ENCODE measurements around the gene EMP3. TPM values are rescaled to one million over a fixed set of nuclear protein-coding genes. Genes with fewer than 3 reads are reported as not detected.
"Not testable (repeated sequence)": the region's sequence is repeated elsewhere in the genome, so short reads cannot be mapped to it uniquely, and the experiment has no call there.

Gene EMP3
- total RNA-seq, 2 experiments from 2014 or later: 227 to 244 TPM

- ChIA-PET POLR2A (interaction anchor here (0.6 to 1.9 kb wide), 6 partner anchors 27 to 255 kb away, joined by 3 to 15 read pairs (median 8); partner anchors contain the start of genes KDELR1, RPL18 and SPHK2), CTCF (interaction anchor here (0.9 to 3.1 kb wide), 7 partner anchors 10 to 50 kb away, joined by 3 to 15 read pairs (median 5); partner anchors contain the start of gene KDELR1)
Measured at GRCh38 chr19:48363810-48364597, 38.7 kb downstream of the EMP3 start, which contains the start of the genes SYNGR4 and TMEM143. SYNGR4 (plus strand) TSS chr19:48364367; CDS start chr19:48365843, 1,476 bp downstream. TMEM143 (minus strand) TSS chr19:48363940; CDS start chr19:48363920, 20 bp downstream.

- POLR2A ChIA-PET: interaction anchor here (1.0 to 1.9 kb wide), 4 partner anchors 27 to 254 kb away, joined by 3 to 15 read pairs (median 4); partner anchors contain the start of genes KDELR1, RPL18 and SPHK2
- CTCF ChIA-PET: interaction anchor here (0.9 to 3.1 kb wide), 7 partner anchors 11 to 51 kb away, joined by 3 to 15 read pairs (median 4); partner anchors contain the start of gene KDELR1
Measured at GRCh38 chr19:48364598-48365348, 39.4 kb downstream of the EMP3 start.

GRCh38 chr19:48365602-48366001, 40.2 kb downstream of the EMP3 start:
- ChIA-PET CTCF (interaction anchor here (0.9 to 2.7 kb wide), 3 partner anchors 10 to 26 kb away, joined by 3 to 10 read pairs (median 8); partner anchors contain the start of gene KDELR1), POLR2A (no interaction called here)

GRCh38 chr19:48367855-48368254, 42.5 kb downstream of the EMP3 start:
- POLR2A ChIA-PET: no interaction called here
- CTCF ChIA-PET: no interaction called here

GRCh38 chr19:48368936-48369335, 43.6 kb downstream of the EMP3 start:
- CTCF ChIA-PET: no interaction called here

GRCh38 chr19:48370955-48371354, 45.6 kb downstream of the EMP3 start:
- ChIA-PET POLR2A (interaction anchor here (0.6 kb wide), 1 partner anchor 749 kb away, joined by 3 read pairs; no protein-coding TSS in a partner anchor), CTCF (interaction anchor here (0.8 to 1.4 kb wide), 2 partner anchors 20 kb away, joined by 3 to 9 read pairs; partner anchors contain the start of gene KDELR1)

More at GRCh38 chr19:48368936-48369335, 43.6 kb downstream of the EMP3 start:
- POLR2A ChIA-PET: no interaction called here

GRCh38 chr19:48371367-48371766, 46.0 kb downstream of the EMP3 start:
- POLR2A ChIA-PET: interaction anchor here (0.6 kb wide), 1 partner anchor 749 kb away, joined by 3 read pairs; no protein-coding TSS in a partner anchor
- CTCF ChIA-PET: interaction anchor here (0.7 to 1.4 kb wide), 3 partner anchors 20 to 180 kb away, joined by 3 to 9 read pairs (median 3); partner anchors contain the start of gene KDELR1

GRCh38 chr19:48371771-48372170, 46.4 kb downstream of the EMP3 start:
- CTCF ChIA-PET: interaction anchor here (0.7 to 1.4 kb wide), 3 partner anchors 20 to 180 kb away, joined by 3 to 9 read pairs (median 3); partner anchors contain the start of gene KDELR1
- POLR2A ChIA-PET: not testable (repeated sequence)

GRCh38 chr19:48372904-48373303, 47.6 kb downstream of the EMP3 start:
- ChIA-PET CTCF (interaction anchor here (0.7 kb wide), 1 partner anchor 19 kb away, joined by 3 read pairs; the partner anchor contains the start of gene KDELR1), POLR2A (interaction anchor here (0.6 kb wide), 1 partner anchor 66 kb away, joined by 3 read pairs; no protein-coding TSS in a partner anchor)

- POLR2A ChIA-PET: interaction anchor here (0.7 kb wide), 1 partner anchor 45 kb away, joined by 6 read pairs; no protein-coding TSS in a partner anchor
- CTCF ChIA-PET: interaction anchor here (0.7 kb wide), 1 partner anchor 18 kb away, joined by 3 read pairs; the partner anchor contains the start of gene KDELR1
Measured at GRCh38 chr19:48373567-48373966, 48.2 kb downstream of the EMP3 start.

GRCh38 chr19:48378194-48378570, 52.8 kb downstream of the EMP3 start:
- ChIA-PET POLR2A (no interaction called here), CTCF (interaction anchor here (0.7 kb wide), 1 partner anchor 231 kb away, joined by 4 read pairs; no protein-coding TSS in a partner anchor)

- ChIA-PET POLR2A (no interaction called here), CTCF (interaction anchor here (1.0 kb wide), 1 partner anchor 12 kb away, joined by 3 read pairs; the partner anchor contains the start of gene KDELR1)
Measured at GRCh38 chr19:48379058-48379457, 53.7 kb downstream of the EMP3 start.

Other genes with a start within 250 kb of the EMP3 start
- 1 to 10 TPM; 1.9 to 3.4 TPM for gene PLA2G4C, start 214.7 kb upstream of the EMP3 start, total RNA-seq
- gene LIG1, start 155.2 kb upstream of the EMP3 start, total RNA-seq: 100 to 1,000 TPM; 136 TPM
- 1 to 10 TPM; 8.7 to 9.1 TPM for gene ZSWIM9, start 154.9 kb upstream of the EMP3 start, total RNA-seq
- gene CARD8, start 69.6 kb upstream of the EMP3 start, total RNA-seq: 100 to 1,000 TPM; 123 to 125 TPM
- under 1 TPM; 0.21 to 0.38 TPM for gene ZNF114, start 55.5 kb upstream of the EMP3 start, total RNA-seq
- gene TMEM143, start 38.4 kb downstream of the EMP3 start, total RNA-seq: 10 to 100 TPM; 12.7 to 14.1 TPM
- gene SYNGR4, start 38.8 kb downstream of the EMP3 start, total RNA-seq: not detected
- 10 to 100 TPM; 78.5 to 80.5 TPM for gene KDELR1, start 66.0 kb downstream of the EMP3 start, total RNA-seq
- gene GRIN2D, start 68.1 kb downstream of the EMP3 start, total RNA-seq: under 1 TPM; 0.15 to 0.17 TPM
- 100 to 1,000 TPM in 1 of 2 experiments, 10 to 100 TPM in 1; 98.5 to 102 TPM for gene GRWD1, start 120.4 kb downstream of the EMP3 start, total RNA-seq
- 1 to 10 TPM; 1.6 TPM for gene KCNJ14, start 130.0 kb downstream of the EMP3 start, total RNA-seq
- gene CYTH2, start 143.8 kb downstream of the EMP3 start, total RNA-seq: 10 to 100 TPM; 23.1 to 25.9 TPM
- 1 to 10 TPM; 3.0 to 3.8 TPM for gene LMTK3, start 186.3 kb downstream of the EMP3 start, total RNA-seq
- gene SULT2B1, start 226.6 kb downstream of the EMP3 start, total RNA-seq: not detected